Measurements from ENCODE around the gene CDK5RAP1.
"Not testable (repeated sequence)": the region's sequence is repeated elsewhere in the genome, so short reads cannot be mapped to it uniquely, and the experiment has no call there.

GRCh38 chr20:33423875-33424274 lies 22.6 kb upstream of the CDK5RAP1 start:
- TF ChIP-seq, protein P1, sequence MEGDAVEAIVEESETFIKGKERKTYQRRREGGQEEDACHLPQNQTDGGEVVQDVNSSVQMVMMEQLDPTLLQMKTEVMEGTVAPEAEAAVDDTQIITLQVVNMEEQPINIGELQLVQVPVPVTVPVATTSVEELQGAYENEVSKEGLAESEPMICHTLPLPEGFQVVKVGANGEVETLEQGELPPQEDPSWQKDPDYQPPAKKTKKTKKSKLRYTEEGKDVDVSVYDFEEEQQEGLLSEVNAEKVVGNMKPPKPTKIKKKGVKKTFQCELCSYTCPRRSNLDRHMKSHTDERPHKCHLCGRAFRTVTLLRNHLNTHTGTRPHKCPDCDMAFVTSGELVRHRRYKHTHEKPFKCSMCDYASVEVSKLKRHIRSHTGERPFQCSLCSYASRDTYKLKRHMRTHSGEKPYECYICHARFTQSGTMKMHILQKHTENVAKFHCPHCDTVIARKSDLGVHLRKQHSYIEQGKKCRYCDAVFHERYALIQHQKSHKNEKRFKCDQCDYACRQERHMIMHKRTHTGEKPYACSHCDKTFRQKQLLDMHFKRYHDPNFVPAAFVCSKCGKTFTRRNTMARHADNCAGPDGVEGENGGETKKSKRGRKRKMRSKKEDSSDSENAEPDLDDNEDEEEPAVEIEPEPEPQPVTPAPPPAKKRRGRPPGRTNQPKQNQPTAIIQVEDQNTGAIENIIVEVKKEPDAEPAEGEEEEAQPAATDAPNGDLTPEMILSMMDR (IDR thresholded peaks at IDR 0.05), result not testable (repeated sequence)
- TF ChIP-seq POLR2A (IDR thresholded peaks at IDR 0.05), result not testable (repeated sequence)
